ENCODE data around the gene ACLY. TPM values are rescaled to one million over a fixed set of nuclear protein-coding genes. Genes with fewer than 3 reads are reported as not detected.

The ACLY gene
- total RNA-seq, 1 experiment from 2014 or later, result 279 TPM

- Mint-ChIP-seq H3K27ac (peak overlapping the region in 2 of 3 experiments; percentile 65 to 76; a peak in 3 of 7 replicates), H3K27me3 (ENCODE audit: low read depth) (no peaks in the 10 kb centered on the region), H3K9me3 (no peaks in the 10 kb centered on the region), H3K36me3 (ENCODE audit: insufficient read depth in 1 of 3, low read depth in 3 of 3) (peaks cover 20 to 31% (median 27%) of the 10 kb centered on the region in 3 experiments; a peak in 6 of 7 replicates), H3K4me3 (peak overlapping the region; percentile 88 to 90), H3K4me1 (peaks cover 43 to 50% of the 10 kb centered on the region in 2 experiments)
- no peak overlapping the region for H4K5ac ChIP-seq (ENCODE audit: insufficient read length, low read depth, low read length)
- peaks cover 11% of the 10 kb centered on the region for H4K20me1 ChIP-seq (ENCODE audit: control insufficient read depth, insufficient read depth, insufficient read length)
- no peak overlapping the region for H2AK5ac ChIP-seq (ENCODE audit: insufficient read length, low read length)
- H3K4me2 ChIP-seq (ENCODE audit: insufficient read depth, insufficient read length, low read length), result peak overlapping the region; percentile 81
- H2BK20ac ChIP-seq (ENCODE audit: low read depth, low read length, poor library complexity, severe bottlenecking), result no peak overlapping the region
- no CpG with 5 or more reads among the region's 4 CpGs for WGBS (ENCODE audit: extremely low coverage, insufficient read length, low lambda C conversion rate)
- H3K9me3 ChIP-seq (ENCODE audit: control insufficient read depth, low read depth, low read length), result no peaks in the 10 kb centered on the region
- no peak for TF ChIP-seq CTCF (conservative IDR thresholded peaks at IDR 0.05)
- no peak overlapping the region for H3K4ac ChIP-seq (ENCODE audit: low read depth, low read length)
- H3K27ac ChIP-seq (ENCODE audit: insufficient read length, low read depth, low read length), result no peak overlapping the region
- H4K91ac ChIP-seq (ENCODE audit: insufficient read length, low read depth, low read length), result no peak overlapping the region
- peaks cover 11% of the 10 kb centered on the region for H3K23me2 ChIP-seq (ENCODE audit: insufficient read length, low read depth, low read length, poor library complexity, severe bottlenecking)
- peaks cover 8% of the 10 kb centered on the region; the same call in 1 of the 2 replicates for H3K4me1 ChIP-seq (ENCODE audit: insufficient read depth, low read length)
- peaks cover 10% of the 10 kb centered on the region for H3K79me1 ChIP-seq (ENCODE audit: insufficient read depth, low read depth, low read length, poor library complexity, severe bottlenecking)
- H2BK5ac ChIP-seq (ENCODE audit: insufficient read length, low read length), result no peak overlapping the region
- no peak overlapping the region for H3K14ac ChIP-seq (ENCODE audit: insufficient read depth, low read length)
- H3K79me2 ChIP-seq (ENCODE audit: insufficient read depth, low read length), result peaks cover 51% of the 10 kb centered on the region
- H3K27me3 ChIP-seq (ENCODE audit: insufficient read depth, low read length), result no peaks in the 10 kb centered on the region
- no peak overlapping the region for H3K56ac ChIP-seq (ENCODE audit: insufficient read length, low read depth, low read length)
- H3K23ac ChIP-seq (ENCODE audit: insufficient read length, low read depth, low read length), result no peak overlapping the region
- no peak overlapping the region for H3K18ac ChIP-seq (ENCODE audit: insufficient read length, low read depth, low read length)
- no peak overlapping the region for H4K8ac ChIP-seq (replicated peaks; ENCODE audit: insufficient read length, low read depth, low read length)
- DNase-seq, result no peak
- H2AFZ ChIP-seq (ENCODE audit: low read length), result no peak overlapping the region
- H3T11ph ChIP-seq (ENCODE audit: low read length), result no peak overlapping the region
- H2BK12ac ChIP-seq (ENCODE audit: insufficient read length, low read depth, low read length), result no peak overlapping the region
- H3K9ac ChIP-seq (ENCODE audit: extremely low read depth, insufficient read length, low read length), result no peak overlapping the region
- no peak overlapping the region for H2BK120ac ChIP-seq (ENCODE audit: low read depth, low read length, poor library complexity, severe bottlenecking)
- no peak overlapping the region for H2BK15ac ChIP-seq (ENCODE audit: low read depth, low read length)
These were observed 1.6 kb downstream of the ACLY start for GRCh38 chr17:41917192-41917591.

All from H9 (cell line).